ENCODE data around the gene CLDN2.
"Not testable (repeated sequence)": the region's sequence is repeated elsewhere in the genome, so short reads cannot be mapped to it uniquely, and the experiment has no call there.

Gene CLDN2

DNA sequence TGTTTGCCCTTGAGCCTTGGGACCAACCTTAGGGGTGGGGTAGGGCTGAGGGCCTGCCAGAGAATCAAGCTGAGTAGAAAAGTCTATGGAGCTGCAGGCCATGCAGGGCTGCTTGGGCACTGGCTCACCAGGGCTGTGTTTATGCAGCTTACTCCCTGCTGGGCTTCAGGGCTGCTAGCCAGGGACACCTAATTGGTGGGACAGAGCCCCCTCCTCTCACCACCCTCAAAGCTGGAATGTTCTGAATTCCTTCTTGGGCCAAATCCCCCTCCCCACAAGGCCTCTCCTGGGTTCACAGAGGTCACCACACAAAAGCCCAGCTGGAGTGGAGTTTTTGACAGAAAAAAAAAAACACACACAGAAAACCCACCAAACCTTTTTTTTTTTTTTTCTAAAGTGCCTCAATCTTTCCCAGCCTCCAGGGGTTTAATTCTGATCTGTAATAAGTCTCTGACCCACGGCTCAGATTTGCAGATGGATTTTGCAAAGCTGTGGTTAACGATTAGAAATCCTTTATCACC lies at the start of gene CLDN2:
Gene CLDN2, plus strand, starts transcription at position 471 of the 521 bp plus-strand sequence. CDS start 7,827 bp downstream, outside the sequence.
- DNase-seq: no peak

DNA sequence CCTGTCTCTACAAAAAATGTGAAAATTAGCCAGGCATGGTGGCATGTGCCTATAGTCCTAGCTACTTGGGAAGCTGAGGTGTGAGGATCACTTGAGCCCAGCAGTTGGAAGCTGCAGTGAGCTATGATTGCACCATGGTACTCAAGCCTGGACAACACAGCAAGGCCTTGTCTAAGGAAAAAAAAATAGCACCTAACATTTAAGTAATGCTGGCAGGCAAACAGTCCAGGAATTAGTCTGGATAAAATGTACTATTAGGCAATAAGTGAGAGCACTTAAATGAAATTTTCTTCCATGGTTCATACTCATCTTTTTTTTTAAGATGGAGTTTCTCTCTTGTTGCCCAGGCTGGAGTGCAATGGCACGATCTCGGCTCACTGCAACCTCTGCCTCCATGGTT lies 47.4 kb upstream of the CLDN2 start:
- DNase-seq: not testable (repeated sequence)

- no peak for DNase-seq
Measured at GRCh38 chrX:106874075-106874474, 46.1 kb upstream of the CLDN2 start.

- DNase-seq: no peak
Measured at GRCh38 chrX:106875151-106875550, 45.1 kb upstream of the CLDN2 start.

- no peak for DNase-seq
Measured at GRCh38 chrX:106889468-106889867, 30.7 kb upstream of the CLDN2 start.

DNA sequence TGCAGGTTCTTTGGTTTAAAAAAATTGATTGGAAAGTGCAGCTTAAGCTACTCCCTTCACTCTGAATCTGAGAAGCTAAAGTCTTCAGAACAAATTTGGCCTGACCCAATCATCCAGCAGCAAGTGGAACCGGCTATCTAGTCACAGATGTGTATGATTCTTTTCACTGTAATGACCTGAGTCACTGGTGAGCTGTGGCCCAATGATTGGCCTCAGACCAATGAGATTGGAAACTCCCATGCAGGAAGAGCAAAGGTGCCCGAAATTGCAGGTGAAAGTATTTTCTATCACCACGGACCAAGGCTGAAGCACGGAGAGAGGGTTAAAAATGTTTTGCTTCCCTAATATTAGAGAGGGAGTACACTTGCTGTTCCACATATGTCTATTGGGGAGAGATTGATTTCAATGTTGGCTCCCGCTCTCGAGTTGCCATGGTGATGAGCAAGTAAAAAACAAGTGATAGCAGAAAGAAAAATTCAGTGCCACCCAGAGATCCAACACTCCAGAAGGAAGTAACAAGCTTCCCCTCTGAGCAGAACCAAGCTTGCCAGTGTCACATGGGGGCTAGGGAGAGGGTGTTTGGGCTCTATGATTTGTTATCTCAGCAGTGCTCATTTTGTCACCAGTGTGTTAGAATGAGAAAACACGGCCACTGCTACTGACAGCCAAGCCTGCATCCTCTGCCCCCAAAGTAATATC lies 28.3 kb upstream of the CLDN2 start:
- no peak for DNase-seq

GRCh38 chrX:106894392-106894909 lies 25.8 kb upstream of the CLDN2 start:
- peak; percentile 65 for DNase-seq

DNA sequence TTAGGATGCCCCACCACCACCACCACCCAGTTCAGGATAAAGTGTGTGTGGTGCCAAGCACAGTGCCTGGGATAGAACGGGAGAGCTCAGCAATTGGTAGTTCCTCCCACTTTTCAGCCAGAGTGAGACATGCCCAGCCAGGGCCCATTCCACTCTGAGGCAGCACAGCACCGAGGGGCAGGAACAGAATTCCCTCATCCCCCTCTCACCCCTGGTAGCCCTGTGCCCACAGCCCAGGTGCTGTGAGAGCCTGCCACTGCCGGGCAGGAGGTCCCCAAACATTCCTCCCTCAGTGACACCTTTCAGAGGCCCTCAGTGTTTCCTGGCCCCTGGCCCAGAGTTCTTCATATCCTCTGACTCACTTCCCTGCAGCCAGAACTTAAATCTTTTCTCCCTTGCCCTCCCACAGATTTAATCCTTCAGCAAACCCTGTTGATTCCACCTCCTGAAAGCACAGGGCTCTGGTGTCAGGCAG lies 25.2 kb upstream of the CLDN2 start:
- DNase-seq: no peak

- DNase-seq: no peak
Measured at GRCh38 chrX:106897259-106897658, 22.9 kb upstream of the CLDN2 start.

DNA sequence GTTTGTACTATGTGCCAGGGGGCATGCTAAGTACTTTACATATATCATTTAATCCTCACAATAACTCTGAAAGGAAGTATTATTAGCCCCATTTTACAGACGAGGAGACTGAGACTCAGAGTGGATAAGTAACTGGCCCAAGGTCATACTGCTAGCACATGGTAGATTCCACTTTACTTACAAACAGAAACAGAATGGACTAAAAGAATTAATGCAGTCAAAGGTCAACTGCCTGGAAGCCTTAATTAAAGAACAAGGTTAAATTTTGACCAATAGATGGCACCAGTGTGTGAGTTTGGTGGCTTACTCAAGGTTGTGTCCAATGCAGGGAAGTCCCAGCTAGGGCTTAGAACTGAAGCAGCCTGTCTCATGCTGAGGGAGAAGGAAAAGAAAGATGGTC lies 21.7 kb upstream of the CLDN2 start:
- no peak for DNase-seq

DNA sequence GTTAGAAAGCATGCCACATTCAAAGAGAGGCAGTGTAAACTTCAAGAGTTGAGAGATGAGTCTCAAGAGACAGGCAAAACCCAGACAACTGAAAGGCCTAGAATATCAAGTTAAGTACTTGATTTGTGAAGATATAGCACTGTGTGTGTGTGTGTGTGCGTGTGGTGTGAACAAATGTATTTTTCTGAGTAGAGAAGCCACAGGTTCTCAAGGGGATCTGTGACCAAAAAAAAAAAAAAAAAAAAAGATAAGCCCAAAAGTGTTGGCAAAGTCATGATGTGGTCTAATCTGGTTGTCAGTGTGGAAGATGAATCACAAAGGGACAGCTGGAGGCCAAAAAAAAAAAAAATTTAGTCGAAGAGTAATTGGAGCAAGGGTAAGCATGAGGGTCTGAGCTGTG lies 20.9 kb upstream of the CLDN2 start:
- DNase-seq: no peak

GRCh38 chrX:106899841-106900240 lies 20.4 kb upstream of the CLDN2 start:
- no peak for DNase-seq

DNA sequence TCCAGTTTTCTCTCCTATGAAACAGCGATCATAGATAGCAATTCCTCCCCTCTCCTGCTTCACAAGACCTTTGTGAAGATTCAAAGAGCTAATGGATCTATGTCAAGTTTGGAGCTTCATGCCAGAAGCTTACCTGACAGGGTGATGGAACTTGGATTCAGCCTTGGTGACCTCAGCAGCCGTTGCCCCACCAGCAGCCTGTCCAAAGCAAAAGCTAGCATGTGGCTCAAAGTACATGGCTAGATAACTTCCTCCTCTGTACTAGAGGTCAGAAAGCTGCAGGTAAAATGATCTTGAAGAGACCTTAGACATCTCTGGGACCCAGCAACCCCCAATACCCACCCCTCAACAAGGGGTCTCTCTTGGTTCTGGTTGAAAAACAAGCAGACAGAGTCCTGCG lies 18.9 kb upstream of the CLDN2 start:
- no peak for DNase-seq

GRCh38 chrX:106901781-106902219 lies 18.4 kb upstream of the CLDN2 start:
- DNase-seq: no peak

DNA sequence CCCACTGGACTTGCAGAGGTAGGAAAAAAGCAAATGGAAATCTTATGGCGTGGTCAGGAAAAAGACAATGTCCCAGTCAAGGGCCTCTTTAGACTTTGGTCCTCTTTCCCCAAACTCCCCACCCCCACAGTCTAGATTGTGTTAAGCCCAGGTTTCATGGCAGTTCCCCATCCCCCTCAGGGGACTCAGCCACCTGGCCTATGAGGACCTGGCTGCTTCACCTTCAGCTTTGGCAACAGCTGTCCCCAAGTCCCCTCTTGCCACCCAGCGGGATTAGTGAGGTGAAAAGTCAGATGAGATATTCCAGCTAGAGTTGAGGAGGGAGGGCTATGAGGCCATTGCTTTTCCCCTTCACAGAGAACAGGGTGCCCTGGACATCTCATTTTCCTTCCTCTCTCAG lies 17.5 kb upstream of the CLDN2 start:
- no peak for DNase-seq

DNA sequence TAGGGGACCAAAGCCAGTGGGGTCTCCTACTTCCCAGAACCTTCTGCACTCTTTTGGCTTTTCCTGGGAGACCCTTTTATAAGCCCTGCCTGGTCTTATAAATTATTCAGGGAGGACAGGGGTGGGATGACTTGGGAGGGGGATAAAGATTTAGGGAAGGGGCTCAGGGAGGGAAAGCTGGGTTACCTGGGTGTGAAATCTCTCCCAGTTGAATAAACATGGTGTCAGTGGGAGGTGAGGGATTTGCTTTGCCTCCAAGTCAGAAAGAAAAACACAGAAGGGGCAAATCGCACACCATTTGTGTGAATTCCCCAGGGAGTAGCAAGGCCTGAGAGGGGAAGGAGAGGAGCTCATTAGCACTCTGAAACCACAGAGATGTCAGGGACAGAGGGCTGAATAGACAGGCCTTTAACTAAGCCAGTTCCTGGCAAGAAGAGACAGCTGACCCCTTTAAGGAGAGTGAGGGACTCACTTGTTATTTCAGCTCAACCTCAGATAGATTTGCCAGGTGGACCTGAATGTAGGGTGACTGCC lies 16.8 kb upstream of the CLDN2 start, which contains the start of gene RIPPLY1:
Gene RIPPLY1, minus strand, starts transcription at position 51 of the 534 bp plus-strand sequence. CDS start 54 bp downstream, outside the sequence.
- DNase-seq: no peak

- no peak for DNase-seq
Measured at GRCh38 chrX:106903856-106904528, 16.2 kb upstream of the CLDN2 start.

DNA sequence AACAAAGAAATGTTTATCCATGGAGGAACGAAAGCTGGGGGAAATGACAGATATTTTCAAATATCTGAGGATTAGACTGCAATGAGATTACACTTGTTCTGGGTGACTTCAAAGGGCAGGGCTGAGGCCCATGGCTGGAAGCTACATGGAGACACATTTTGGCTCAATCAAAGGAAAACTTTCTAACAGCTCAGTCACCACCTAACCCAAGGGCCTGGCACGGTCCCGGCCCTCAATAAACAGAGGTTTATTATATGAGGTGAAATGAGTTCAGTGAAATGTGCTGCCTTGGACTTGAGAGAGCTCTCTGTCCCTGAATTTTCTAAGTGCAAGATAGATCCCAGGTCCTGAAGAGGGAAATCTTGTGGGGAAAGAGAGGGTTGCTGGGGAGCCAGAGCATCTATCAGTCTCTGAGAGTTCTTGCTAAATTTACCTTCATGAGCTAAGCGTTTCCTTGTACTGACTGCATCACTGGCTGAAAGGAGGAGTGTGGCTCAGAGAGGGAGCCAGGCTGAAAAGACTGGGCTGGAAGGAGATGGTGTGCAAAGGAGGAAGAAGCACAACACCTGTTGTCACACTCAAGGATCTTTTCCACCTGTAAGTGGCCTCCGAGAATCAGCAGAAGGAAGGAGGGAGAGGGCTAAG lies 15.0 kb upstream of the CLDN2 start:
- DNase-seq: no peak

GRCh38 chrX:106906361-106906760 lies 13.8 kb upstream of the CLDN2 start:
- DNase-seq: no peak

DNA sequence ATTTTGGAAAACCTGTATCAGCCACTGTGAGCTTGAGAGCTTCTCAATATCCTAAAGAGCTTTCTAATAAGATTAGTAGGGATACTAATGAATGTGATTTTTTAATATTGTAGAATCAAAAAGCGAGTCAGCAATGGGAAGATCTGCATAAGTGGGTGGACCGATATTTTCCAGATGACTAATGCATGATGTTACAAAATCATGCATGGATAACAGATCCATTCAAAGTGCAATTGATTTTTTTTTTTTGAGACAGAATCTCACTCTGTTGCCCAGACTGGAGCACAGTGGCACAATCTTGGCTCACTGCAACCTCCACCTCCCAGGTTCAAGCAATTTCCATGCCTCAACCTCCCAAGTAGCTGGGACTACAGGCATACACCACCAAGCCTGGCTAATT lies 7.3 kb upstream of the CLDN2 start:
- DNase-seq: no peak

- DNase-seq: no peak
Measured at GRCh38 chrX:106917830-106918500, 2.2 kb upstream of the CLDN2 start.

GRCh38 chrX:106921637-106922036 lies 1.4 kb downstream of the CLDN2 start:
- DNase-seq: no peak

Data from activated CD8-positive, alpha-beta memory T cell treated with anti-CD3 and anti-CD28 coated beads for 24 hours (primary cell).